HepG2 (cell line): ENCODE results near the gene DDR2. TPM values are rescaled to one million over a fixed set of nuclear protein-coding genes. Genes with fewer than 3 reads are reported as not detected.

Experiments
- ATRX ChIP-seq: sonication (generic); formaldehyde crosslinking; IDR thresholded peaks from 2 replicates; pipeline ENCODE4 v1.4.0; 2020; ENCODE audit warnings: missing genetic modification reagents, borderline replicate concordance
- CEBPG ChIP-seq: IDR thresholded peaks from 2 replicates; pipeline ENCODE4 v1.6.1; 2016
- FIP1L1 ChIP-seq: fragments of 200-400 bp; formaldehyde crosslinking; IDR thresholded peaks from 2 replicates; pipeline ENCODE4 v1.6.1; 2018; ENCODE audit warnings: low read depth, mild to moderate bottlenecking, low read length, moderate library complexity, borderline replicate concordance; ENCODE audit not compliant: insufficient read depth
- GATAD1 ChIP-seq: IDR thresholded peaks from 2 replicates; pipeline ENCODE4 v1.6.1; 2016; ENCODE audit warnings: missing genetic modification reagents, missing compliant biosample characterization
- GATAD2A ChIP-seq: IDR thresholded peaks from 2 replicates; pipeline ENCODE4 v1.6.1; 2016
- HDAC1 ChIP-seq: sonication (generic); formaldehyde crosslinking; IDR thresholded peaks from 2 replicates; pipeline ENCODE4 v1.5.1; 2020; ENCODE audit warnings: mild to moderate bottlenecking, missing genetic modification reagents
- IRF9 ChIP-seq: sonication (generic); formaldehyde crosslinking; IDR thresholded peaks from 2 replicates; pipeline ENCODE4 v1.8.0; 2022; ENCODE audit warnings: missing genetic modification reagents, mild to moderate bottlenecking, borderline replicate concordance
- MEF2D ChIP-seq: sonication (generic); formaldehyde crosslinking; IDR thresholded peaks from 2 replicates; pipeline ENCODE4 v1.5.1; 2020; ENCODE audit warnings: mild to moderate bottlenecking, missing genetic modification reagents
- NCOR1 ChIP-seq: fragments of 200-600 bp; sonication (generic); IDR thresholded peaks from 2 replicates; pipeline ENCODE4 v1.7.0; 2017; ENCODE audit warnings: antibody characterized with exemption, low read length, borderline replicate concordance
- ZBTB20 ChIP-seq: sonication (generic); formaldehyde crosslinking; IDR thresholded peaks from 2 replicates; pipeline ENCODE4 v1.8.1; 2023; ENCODE audit warnings: missing genetic modification reagents, low read depth, mild to moderate bottlenecking, borderline replicate concordance
- ZBTB26 ChIP-seq: IDR thresholded peaks from 2 replicates; pipeline ENCODE4 v1.6.1; 2016; ENCODE audit warnings: missing compliant biosample characterization, missing genetic modification reagents, borderline replicate concordance
- ZNF136 ChIP-seq: sonication (generic); formaldehyde crosslinking; IDR thresholded peaks from 2 replicates; pipeline ENCODE4 v1.8.1; 2022; ENCODE audit warnings: low read depth, mild to moderate bottlenecking, moderate library complexity, missing genetic modification reagents
- ZNF20 ChIP-seq: sonication (generic); formaldehyde crosslinking; IDR thresholded peaks from 2 replicates; pipeline ENCODE4 v1.4.0; 2020; ENCODE audit warnings: mild to moderate bottlenecking, moderate library complexity, missing genetic modification reagents
- ZNF280D ChIP-seq: sonication (generic); formaldehyde crosslinking; IDR thresholded peaks from 2 replicates; pipeline ENCODE4 v1.5.1; 2020; ENCODE audit warnings: mild to moderate bottlenecking, missing genetic modification reagents
- ZNF503 ChIP-seq: sonication (generic); formaldehyde crosslinking; IDR thresholded peaks from 2 replicates; pipeline ENCODE4 v1.4.0; 2020; ENCODE audit warnings: missing genetic modification reagents
- ZNF549 ChIP-seq: sonication (generic); formaldehyde crosslinking; IDR thresholded peaks from 2 replicates; pipeline ENCODE4 v1.5.0; 2020; ENCODE audit warnings: missing genetic modification reagents
- ZNF691 ChIP-seq: sonication (generic); formaldehyde crosslinking; IDR thresholded peaks from 2 replicates; pipeline ENCODE4 v1.4.0; 2020; ENCODE audit warnings: missing genetic modification reagents, low read depth, mild to moderate bottlenecking, borderline replicate concordance
- ZXDC ChIP-seq: sonication (generic); formaldehyde crosslinking; IDR thresholded peaks from 2 replicates; pipeline ENCODE4 v1.5.0; 2020; ENCODE audit warnings: mild to moderate bottlenecking, missing genetic modification reagents
- polyA plus RNA-seq, 8 experiments: library from polyadenylated mRNA; depleted of rRNA in 3 of 8; stranded (reverse) in 7 of 8; unstranded in 1 of 8; fragments of >200 nt; fragmentation: Illumina TruSeq in 4 of 8; extraction: Trizol in 4 of 8; gene quantifications; 2 replicates each; pipeline versions ENCODE4 v1.2.1 to v1.2.3, GENCODE V29; 2011 to 2016; ENCODE audit warnings: low read depth in 4 of 8, missing spikeins in 1 of 8, mixed read lengths in 1 of 8; ENCODE audit not compliant: insufficient read depth in 1 of 8
- total RNA-seq, 5 experiments: library from RNA; depleted of rRNA; stranded (reverse); fragments of >200 nt; fragmentation: Illumina TruSeq; extraction: Trizol; gene quantifications; 2 replicates each; pipeline ENCODE4 v1.2.3, GENCODE V29; 2016; ENCODE audit warnings: low read depth in 1 of 5

The DDR2 gene
- total and polyA plus RNA-seq, 2 of the 13 experiments (the other 11 are each of a cell fraction or from before 2014, with no cell fraction given): 0.36 to 0.38 TPM

GRCh38 chr1:162596514-162597170, 35.6 kb upstream of the DDR2 start (continued):
- TF ChIP-seq IRF9: no peak
- TF ChIP-seq ZNF280D: no peak
- TF ChIP-seq ZNF503 (CRISPR knock-in tag): peak; percentile 50; the same call in 1 of the 2 replicates
- no peak for TF ChIP-seq ZBTB26 (CRISPR knock-in tag)
- no peak for TF ChIP-seq MEF2D (CRISPR knock-in tag)
- peak; percentile 76; the same call in 1 of the 2 replicates for TF ChIP-seq NCOR1
- TF ChIP-seq HDAC1 (CRISPR knock-in tag): peak; percentile 42; the same call in 1 of the 2 replicates
- TF ChIP-seq ZBTB20 (CRISPR knock-in tag): no peak
- TF ChIP-seq FIP1L1: no peak
- TF ChIP-seq ZNF20 (CRISPR knock-in tag): no peak
- peak; percentile 78 for TF ChIP-seq GATAD2A (CRISPR knock-in tag)
- no peak for TF ChIP-seq ZNF549 (CRISPR knock-in tag)
- 0 out of 2 replicates have a peak, but pooled peaks have one; percentile 8 for TF ChIP-seq GATAD1 (CRISPR knock-in tag)
- TF ChIP-seq ZXDC (CRISPR knock-in tag): no peak
- TF ChIP-seq CEBPG (CRISPR knock-in tag): peak; percentile 28; the same call in 1 of the 2 replicates
- no peak for TF ChIP-seq ZNF136
- no peak for TF ChIP-seq ZNF691
- TF ChIP-seq ATRX (CRISPR knock-in tag): no peak
